Endothelial cell of umbilical vein (primary cell): ENCODE data around the gene CCNDBP1. TPM values are rescaled to one million over a fixed set of nuclear protein-coding genes. Genes with fewer than 3 reads are reported as not detected.

Source experiments
- BruUV-seq: library from RNA; stranded (reverse); fragments of 400-500 nt; replicated peaks from 2 replicates; lab custom pipeline; 2021; lab: Mats Ljungman, UMichigan
- CTCF ChIA-PET: fragments of 300-600, 350-600 bp; sonication (Branson Sonifier 250); formaldehyde crosslinking; loops from one replicate; lab custom pipeline; 2021; ENCODE audit warnings: antibody characterized with exemption, inconsistent platforms; lab: Charles Lee
- POLR2A ChIA-PET: fragments of 300-600, 350-600 bp; sonication (Branson Sonifier 250); formaldehyde crosslinking; loops from one replicate; lab custom pipeline; 2021; ENCODE audit warnings: antibody characterized with exemption, inconsistent platforms; lab: Charles Lee
- DNase-seq: peaks from one replicate; pipeline ENCODE4 v3.0.0-alpha.2; 2011; ENCODE audit warnings: low read depth, low spot score
- FAIRE-seq: peaks from 2 replicates; lab custom pipeline; 2011; peaks lifted over from hg19 to GRCh38; lab: Jason Lieb, UNC
- H2AFZ ChIP-seq: 2 replicates; pipeline ENCODE4 v1.6.0; 2012; ENCODE audit warnings: low read depth, low read length, control low read depth, inconsistent platforms
- H3K27ac ChIP-seq: 2 replicates; pipeline ENCODE4 v1.5.1; 2011; ENCODE audit warnings: low read depth, mild to moderate bottlenecking, control low read depth, low read length, moderate library complexity; ENCODE audit not compliant: insufficient read depth
- H3K27me3 ChIP-seq, 2 experiments: 2 replicates each; pipeline versions ENCODE4 v1.6.0 to v1.6.1; 2011; ENCODE audit warnings: low read length in 2 of 2, mixed read lengths in 1 of 2; ENCODE audit not compliant: control insufficient read depth in 2 of 2, insufficient read depth in 2 of 2
- H3K36me3 ChIP-seq, 2 experiments: 2 replicates in 1 of 2; 3 replicates in 1 of 2; pipeline ENCODE4 v1.5.1; 2011; ENCODE audit warnings: low read length in 2 of 2, mild to moderate bottlenecking in 1 of 2, moderate library complexity in 1 of 2; ENCODE audit not compliant: control insufficient read depth in 2 of 2, insufficient read depth in 2 of 2; ENCODE audit errors: extremely low read depth in 1 of 2
- H3K4me1 ChIP-seq: 3 replicates; pipeline ENCODE4 v1.5.1; 2011; ENCODE audit warnings: mild to moderate bottlenecking, low read length; ENCODE audit not compliant: control insufficient read depth, insufficient read depth; ENCODE audit errors: extremely low read depth
- H3K4me2 ChIP-seq: 2 replicates; pipeline ENCODE4 v1.6.1; 2011; ENCODE audit warnings: low read length, control low read depth, mixed read lengths; ENCODE audit not compliant: insufficient read depth
- H3K4me3 ChIP-seq, 3 experiments: fragments of 200-600 bp in 1 of 3; sonication (generic), shearing (Covaris generic) in 1 of 3; replicated peaks in 1 of 3; 2 replicates each; pipeline ENCODE4 v1.5.1; 2011 to 2016; ENCODE audit warnings: control low read depth in 3 of 3, low read length in 3 of 3, mild to moderate bottlenecking in 2 of 3, inconsistent platforms in 1 of 3, low read depth in 1 of 3, moderate library complexity in 1 of 3; ENCODE audit not compliant: insufficient read depth in 1 of 3
- H3K79me2 ChIP-seq: 2 replicates; pipeline ENCODE4 v1.6.0; 2012; ENCODE audit warnings: low read length, inconsistent platforms; ENCODE audit not compliant: control insufficient read depth, insufficient read depth
- H3K9ac ChIP-seq: replicated peaks from 2 replicates; pipeline ENCODE3; 2011; ENCODE audit warnings: low read length, control low read depth; ENCODE audit not compliant: insufficient read depth; ENCODE audit errors: extremely low read depth
- H3K9me1 ChIP-seq: replicated peaks from 3 replicates; pipeline ENCODE4 v1.6.0; 2011; ENCODE audit warnings: mild to moderate bottlenecking, low read length; ENCODE audit not compliant: control insufficient read depth, insufficient read depth; ENCODE audit errors: extremely low read depth
- H3K9me3 ChIP-seq: replicated peaks from 2 replicates; pipeline ENCODE4 v1.5.1; 2012; ENCODE audit warnings: low read length, inconsistent platforms; ENCODE audit not compliant: control insufficient read depth, insufficient read depth
- H4K20me1 ChIP-seq: replicated peaks from 2 replicates; pipeline ENCODE3; 2011; ENCODE audit warnings: mild to moderate bottlenecking, low read length; ENCODE audit not compliant: control insufficient read depth, insufficient read depth; ENCODE audit errors: extremely low read depth
- CTCF ChIP-seq, 2 donors: IDR thresholded peaks; 1 replicate in 1 of 2; 2 replicates in 1 of 2; pipeline ENCODE4 v1.5.1; 2011; ENCODE audit warnings: low read length in 2 of 2, mild to moderate bottlenecking in 2 of 2, moderate library complexity in 2 of 2, control low read depth in 1 of 2, inconsistent platforms in 1 of 2, low read depth in 1 of 2; ENCODE audit not compliant: insufficient read depth in 1 of 2; ENCODE audit errors: extremely low read depth in 1 of 2
- EZH2 ChIP-seq: IDR thresholded peaks from 2 replicates; pipeline ENCODE4 v1.6.1; 2012; ENCODE audit warnings: borderline replicate concordance, low read depth, mild to moderate bottlenecking, moderate library complexity, low read length, inconsistent platforms; ENCODE audit not compliant: severe bottlenecking
- FOS ChIP-seq: IDR thresholded peaks from 2 replicates; pipeline ENCODE4 v1.6.1; 2011; ENCODE audit warnings: mild to moderate bottlenecking, low read length, moderate library complexity, borderline replicate concordance; ENCODE audit not compliant: insufficient read depth
- GATA2 ChIP-seq: IDR thresholded peaks from 2 replicates; pipeline ENCODE4 v1.7.0; 2011; ENCODE audit warnings: low read depth, mild to moderate bottlenecking, moderate library complexity, mixed read lengths, low read length; ENCODE audit not compliant: insufficient read length, insufficient read depth
- JUN ChIP-seq: IDR thresholded peaks from 2 replicates; pipeline ENCODE4 v1.6.1; 2011; ENCODE audit warnings: borderline replicate concordance, low read depth; ENCODE audit not compliant: insufficient read length, insufficient read depth
- MYC ChIP-seq: IDR thresholded peaks from one replicate; pipeline ENCODE4 v1.6.1; 2011; ENCODE audit warnings: mild to moderate bottlenecking, low read depth, low read length
- POLR2A ChIP-seq: IDR thresholded peaks from 2 replicates; pipeline ENCODE4 v1.6.1; 2012; ENCODE audit warnings: low read depth, mild to moderate bottlenecking, control low read depth, low read length
- POLR2AphosphoS5 ChIP-seq: IDR thresholded peaks from 2 replicates; pipeline ENCODE4 v1.6.1; 2012; ENCODE audit warnings: low read depth, mild to moderate bottlenecking, control low read depth, low read length, moderate library complexity; ENCODE audit not compliant: insufficient read depth
- dilution Hi-C: fragments of 300-500 bp; cut with MboI; formaldehyde crosslinking; loops from one replicate; pipeline ENCODE4 v1.15.0; 2019; ENCODE audit warnings: low sequenced_read_pairs; ENCODE audit not compliant: extremely low pct_ligation_motif_present
- intact Hi-C: fragments of 100-400 bp; cut with micrococcal nuclease; formaldehyde crosslinking; loops from one replicate; pipeline ENCODE4 v1.10.0; 2022
- polyA plus RNA-seq, 4 experiments: library from polyadenylated mRNA; depleted of rRNA in 3 of 4; stranded (reverse) in 3 of 4; unstranded in 1 of 4; fragments of >200 nt; gene quantifications; 2 replicates each; pipeline versions ENCODE4 v1.2.1 to v1.2.3, GENCODE V29; 2011 to 2012; ENCODE audit warnings: missing spikeins in 1 of 4
- total RNA-seq: library from RNA; stranded (reverse); gene quantifications from 2 replicates; pipeline ENCODE4 v1.2.3, GENCODE V29; 2021
- TF ChIP-seq, protein P1 (sequence below): IDR thresholded peaks from 2 replicates; pipeline ENCODE4 v1.6.1; 2011; ENCODE audit not compliant: insufficient read depth, insufficient read length

CCNDBP1 gene
- total and polyA plus RNA-seq, 2 donors (not counting 3 experiments of a cell fraction or from before 2014, with no cell fraction given), result 39.9 to 54.9 TPM

DNA sequence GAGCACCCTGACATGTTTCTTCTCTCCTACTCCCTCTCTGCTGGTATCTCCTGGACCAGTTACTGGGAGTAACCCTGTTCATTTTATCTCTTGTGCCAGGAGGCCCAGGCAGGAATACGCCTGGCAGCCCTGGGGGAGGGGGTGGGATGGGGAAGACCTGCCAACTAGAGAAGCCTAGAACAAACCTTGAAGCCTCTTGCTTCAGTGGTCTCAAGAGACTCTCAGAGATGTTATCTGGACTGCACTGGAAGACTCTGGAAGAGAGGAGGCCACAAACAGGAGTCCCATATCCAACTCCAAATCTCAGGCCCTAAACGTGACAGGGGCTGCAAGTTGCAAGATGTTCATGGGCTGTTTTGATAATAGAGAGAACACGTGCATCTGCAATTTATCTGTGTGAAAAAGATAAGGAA lies 35.8 kb downstream of the CCNDBP1 start, which contains the start of gene EPB42:
EPB42 (minus strand) TSS at position 28 of the 413 bp plus-strand sequence. CDS start 193 bp downstream, outside the sequence.
- dilution Hi-C loops, result no loop called here
- CTCF ChIA-PET, result interaction anchor here (0.7 to 10.5 kb wide), 2 partner anchors 59 to 65 kb away, joined by 3 to 427 read pairs; no protein-coding TSS in a partner anchor
- no peak for FAIRE-seq

DNA sequence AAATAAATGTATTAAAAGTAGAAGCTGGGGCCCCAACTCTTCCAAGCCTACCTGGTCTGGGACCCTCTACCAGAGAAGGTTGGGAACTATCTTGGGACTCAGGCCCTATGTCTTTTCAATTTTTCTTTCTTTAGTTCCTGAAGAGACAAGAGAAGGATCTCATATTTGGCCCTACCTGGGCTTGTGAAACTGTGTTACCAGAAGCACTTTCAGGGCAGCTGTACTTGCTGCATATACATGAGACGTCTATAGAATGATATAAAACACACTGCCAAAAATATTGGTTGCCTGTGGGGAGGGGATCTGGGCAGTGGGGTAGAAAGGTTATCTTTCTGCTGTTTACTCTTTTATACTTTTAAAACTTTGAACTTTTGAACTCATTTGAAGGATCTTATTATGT lies 36.2 kb downstream of the CCNDBP1 start:
- Histone ChIP-seq H3K27ac (no peak overlapping the region), H3K4me3 (no peak overlapping the region), H2AFZ (no peak overlapping the region), H3K36me3 (no peaks in the 10 kb centered on the region), H3K4me1 (no peaks in the 10 kb centered on the region), H3K79me2 (no peaks in the 10 kb centered on the region), H3K9ac (no peak overlapping the region), H4K20me1 (no peaks in the 10 kb centered on the region), H3K9me1 (no peaks in the 10 kb centered on the region), H3K9me3 (no peaks in the 10 kb centered on the region), H3K4me2 (no peak overlapping the region), H3K27me3 (peaks cover 5 to 26% of the 10 kb centered on the region in 2 experiments)
- no peak for DNase-seq
- POLR2A ChIA-PET, result no interaction called here
- dilution Hi-C loops, result no loop called here
- TF ChIP-seq JUN (no peak), FOS (no peak), EZH2 (no peak), GATA2 (no peak), POLR2A (no peak), POLR2AphosphoS5 (no peak), MYC (no peak), CTCF (IDR thresholded peaks at IDR 0.05; ENCODE audit: extremely low read depth in 1 of 2, insufficient read depth in 1 of 2, low read depth in 1 of 2, low read length in 2 of 2) (no peak)
- TF ChIP-seq, protein P1, sequence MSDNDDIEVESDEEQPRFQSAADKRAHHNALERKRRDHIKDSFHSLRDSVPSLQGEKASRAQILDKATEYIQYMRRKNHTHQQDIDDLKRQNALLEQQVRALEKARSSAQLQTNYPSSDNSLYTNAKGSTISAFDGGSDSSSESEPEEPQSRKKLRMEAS, result no peak
- intact Hi-C loops, result no loop called here
- CTCF ChIA-PET, result interaction anchor here (0.7 to 10.5 kb wide), 2 partner anchors 59 to 65 kb away, joined by 3 to 427 read pairs; no protein-coding TSS in a partner anchor
- no TSS peak for BruUV-seq
- no peak for FAIRE-seq

More for the DNA sequence above, 35.8 kb downstream of the CCNDBP1 start, which contains the start of gene EPB42:
- Histone ChIP-seq H3K27ac (no peak within 1 kb of the TSS), H3K36me3 (no peaks in the 10 kb centered on the region), H3K9me1 (no peaks in the 10 kb centered on the region), H3K9ac (no peak within 1 kb of the TSS), H3K4me3 (no peak within 1 kb of the TSS), H3K4me2 (no peak within 1 kb of the TSS), H2AFZ (no peak within 1 kb of the TSS), H3K79me2 (no peaks in the 10 kb centered on the region), H4K20me1 (no peaks in the 10 kb centered on the region), H3K4me1 (no peaks in the 10 kb centered on the region), H3K9me3 (no peaks in the 10 kb centered on the region), H3K27me3 (peaks cover 5 to 26% of the 10 kb centered on the region in 2 experiments)
- BruUV-seq, result no TSS peak
- intact Hi-C loops, result no loop called here
- DNase-seq, result no peak
- POLR2A ChIA-PET, result no interaction called here
- TF ChIP-seq GATA2, result no peak
